Islet precursor cell (in vitro differentiated cells): Measurements from ENCODE around the gene MRPL40.
A peak's percentile ranks its signal among the peaks of the same experiment; 100 is the strongest.
"Not testable (repeated sequence)": the region's sequence is repeated elsewhere in the genome, so short reads cannot be mapped to it uniquely, and the experiment has no call there.

ENCODE experiments used
- DNase-seq: peaks from one replicate; pipeline ENCODE4 v3.0.0-alpha.2; 2018

MRPL40 gene

DNA sequence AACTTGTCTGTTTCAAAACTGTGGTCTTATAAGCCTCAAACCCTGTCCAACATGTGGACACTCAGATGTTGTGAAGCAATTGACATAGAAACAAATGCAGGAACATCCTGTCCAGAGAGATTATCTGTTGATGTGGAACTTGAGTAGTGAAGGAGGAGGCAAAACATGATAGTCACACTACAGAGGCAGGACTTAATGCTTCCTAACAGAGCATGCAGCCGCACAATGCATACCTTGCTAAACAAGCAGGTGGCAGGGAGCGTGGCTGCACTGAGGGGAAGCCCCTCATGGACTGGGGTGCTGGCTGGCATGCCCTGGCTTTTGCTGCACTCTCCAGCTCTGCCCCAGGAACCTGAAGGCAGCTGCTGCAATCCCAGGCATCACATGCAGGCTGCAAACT lies 9.8 kb downstream of the MRPL40 start:
- DNase-seq = no peak

DNA sequence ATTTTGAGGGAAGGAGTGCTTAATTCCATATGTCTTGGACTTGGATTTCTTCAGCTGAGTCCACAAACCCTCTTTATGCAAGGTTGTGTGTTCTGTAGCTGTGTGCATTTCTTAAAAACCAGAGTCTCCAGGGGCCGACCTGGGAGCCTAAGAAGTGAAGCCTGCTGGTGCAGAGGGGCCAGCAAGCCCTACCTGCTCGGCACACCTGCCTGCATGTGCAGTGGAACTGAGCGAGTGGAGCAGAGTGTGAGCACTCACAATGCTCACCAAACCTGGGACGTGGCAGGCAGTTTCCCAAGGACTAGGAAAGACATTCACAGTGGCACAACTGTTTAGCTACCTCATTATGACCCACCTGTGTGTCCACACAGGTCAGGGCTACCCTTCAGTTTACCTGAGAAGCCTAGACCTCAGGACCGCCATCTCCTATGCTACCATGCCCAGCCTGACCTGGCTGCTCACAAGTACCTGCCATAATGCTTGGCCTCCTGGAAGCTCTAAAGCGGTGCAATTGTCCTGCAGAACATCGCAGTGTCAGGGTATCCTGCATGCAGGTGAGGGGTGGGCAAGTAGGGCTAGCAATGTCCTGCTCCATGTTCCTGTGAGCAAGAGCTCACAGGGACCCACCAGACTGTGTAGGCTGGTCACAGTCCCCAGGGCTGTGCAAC lies 11.3 kb downstream of the MRPL40 start:
- no peak for DNase-seq

GRCh38 chr22:19445279-19445982 lies 13.1 kb downstream of the MRPL40 start:
- not testable (repeated sequence) for DNase-seq

GRCh38 chr22:19446603-19447329 lies 14.4 kb downstream of the MRPL40 start:
- no peak for DNase-seq

GRCh38 chr22:19447330-19448075 lies 15.2 kb downstream of the MRPL40 start, which contains the start of gene C22orf39:
Gene C22orf39 (minus strand): TSS chr22:19447711. CDS start chr22:19447688, 23 bp downstream.
- peak; percentile 97 for DNase-seq

DNA sequence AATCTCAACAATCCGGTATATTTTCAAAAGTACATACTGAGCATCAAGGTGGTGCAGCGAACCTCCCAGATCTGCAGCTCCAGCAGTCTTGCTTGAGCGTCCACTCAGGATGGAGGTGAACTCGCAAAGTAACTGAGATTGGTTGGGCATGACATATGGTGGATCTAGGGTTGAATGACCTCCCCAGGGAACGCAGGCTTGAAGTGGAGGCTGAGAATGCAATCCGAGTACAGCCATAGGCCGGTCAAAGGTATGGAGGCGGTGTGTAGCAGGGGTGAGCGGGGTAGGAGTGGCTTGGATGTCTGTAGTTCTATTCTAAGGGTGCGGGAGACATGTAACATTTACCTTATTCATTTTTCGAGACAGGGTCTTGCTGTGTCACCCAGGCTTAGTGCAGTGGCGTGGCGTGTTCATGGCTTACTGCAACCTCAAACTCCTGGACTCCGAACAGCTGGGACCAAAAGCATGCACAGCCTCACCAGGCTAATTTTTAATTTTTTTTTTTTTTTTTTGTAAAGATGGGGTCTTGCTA lies 15.8 kb downstream of the MRPL40 start:
- peak; percentile 73 for DNase-seq

- no peak for DNase-seq
These were observed 16.5 kb downstream of the MRPL40 start for GRCh38 chr22:19448739-19449421.

GRCh38 chr22:19449422-19449767 lies 17.1 kb downstream of the MRPL40 start:
- DNase-seq = no peak

- no peak for DNase-seq
These were observed 18.2 kb downstream of the MRPL40 start for GRCh38 chr22:19450363-19451175.

GRCh38 chr22:19451570-19451969 lies 19.2 kb downstream of the MRPL40 start:
- DNase-seq = no peak

GRCh38 chr22:19453718-19454117 lies 21.4 kb downstream of the MRPL40 start:
- DNase-seq = no peak

DNA sequence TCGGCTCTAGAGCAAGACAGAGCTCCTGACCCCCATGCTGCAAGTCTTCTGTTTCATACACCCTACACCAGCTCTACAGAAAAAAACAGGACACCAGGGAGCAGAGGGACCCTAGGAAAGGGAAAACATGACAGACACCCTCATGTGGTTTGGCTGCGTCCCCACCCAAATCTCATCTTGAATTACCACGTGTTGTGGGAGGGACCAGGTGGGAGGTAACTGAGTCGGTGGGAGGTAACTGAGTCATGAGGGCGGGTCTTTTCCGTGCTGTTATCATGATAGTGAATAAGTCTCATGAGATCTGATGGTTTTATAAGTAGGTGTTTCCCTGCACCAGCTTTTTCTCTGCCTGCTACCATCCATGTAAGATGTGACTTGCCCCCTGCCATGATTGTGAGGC lies 21.8 kb downstream of the MRPL40 start:
- DNase-seq = no peak

- DNase-seq = no peak
These were observed 22.7 kb downstream of the MRPL40 start for GRCh38 chr22:19455033-19455432.

- DNase-seq = no peak
These were observed 23.4 kb downstream of the MRPL40 start for GRCh38 chr22:19455585-19456370.

- no peak for DNase-seq
These were observed 24.2 kb downstream of the MRPL40 start for GRCh38 chr22:19456541-19456940.

GRCh38 chr22:19457828-19458428 lies 25.6 kb downstream of the MRPL40 start:
- no peak for DNase-seq

- no peak for DNase-seq
These were observed 27.7 kb downstream of the MRPL40 start for GRCh38 chr22:19460036-19460435.

- no peak for DNase-seq
These were observed 29.2 kb downstream of the MRPL40 start for GRCh38 chr22:19461506-19461905.

GRCh38 chr22:19463008-19463407 lies 30.7 kb downstream of the MRPL40 start:
- no peak for DNase-seq
